GM18519 (cell line): ENCODE results near the gene OR4A16.

Experiments
- ATAC-seq: cut with Tn5 transposase; IDR thresholded peaks from one replicate; pipeline ENCODE4 v1.9.1; 2021; ENCODE audit warnings: mild to moderate bottlenecking, moderate library complexity; ENCODE audit not compliant: unreplicated experiment, low FRiP score

Gene OR4A16, protein sequence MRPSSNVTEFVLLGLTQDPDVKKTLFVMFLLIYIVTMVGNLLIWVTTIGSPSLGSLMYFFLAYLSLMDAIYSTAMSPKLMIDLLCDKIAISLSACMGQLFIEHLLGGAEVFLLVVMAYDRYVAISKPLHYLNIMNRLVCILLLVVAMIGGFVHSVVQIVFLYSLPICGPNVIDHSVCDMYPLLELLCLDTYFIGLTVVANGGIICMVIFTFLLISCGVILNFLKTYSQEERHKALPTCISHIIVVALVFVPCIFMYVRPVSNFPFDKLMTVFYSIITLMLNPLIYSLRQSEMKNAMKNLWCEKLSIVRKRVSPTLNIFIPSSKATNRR

DNA sequence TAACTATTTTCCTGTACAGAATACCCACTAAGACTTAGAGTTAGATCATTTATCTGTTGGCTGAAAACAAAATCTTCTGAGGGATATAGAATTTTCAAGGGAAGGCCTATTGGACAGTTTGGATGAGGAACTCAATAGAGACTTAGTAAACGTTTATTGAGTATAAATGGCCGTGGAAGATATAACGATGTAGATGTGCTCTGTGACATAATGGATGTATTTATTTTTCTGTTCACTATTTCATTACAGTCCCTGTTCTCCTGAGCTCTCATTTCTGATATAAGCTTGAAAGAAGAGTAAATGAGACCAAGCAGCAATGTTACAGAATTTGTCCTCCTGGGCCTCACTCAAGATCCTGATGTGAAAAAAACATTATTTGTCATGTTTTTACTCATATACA is at the start of gene OR4A16:
Gene OR4A16, plus strand, starts transcription at position 301 of the 400 bp plus-strand sequence. Its CDS starts 0 bp downstream, at position 301.
- ATAC-seq: no peak

DNA sequence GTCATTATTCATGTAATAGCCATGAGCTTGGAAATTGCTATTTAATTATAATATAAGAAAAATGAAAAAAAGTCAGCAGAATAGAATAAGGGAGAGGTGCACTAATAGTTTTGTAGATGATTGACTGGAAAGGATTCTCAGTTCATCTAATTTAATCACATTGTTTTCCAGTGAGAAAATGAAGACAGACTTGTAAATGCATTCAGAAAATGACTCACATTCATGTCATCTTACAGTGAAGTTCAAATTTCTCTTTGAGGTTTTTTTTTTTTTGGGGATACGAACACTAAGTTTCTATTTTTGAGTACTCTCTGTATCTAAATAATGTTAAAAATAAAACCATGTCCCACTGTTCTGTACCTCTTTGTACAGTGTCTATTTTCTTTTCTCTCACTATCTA is 18.5 kb upstream of the OR4A16 start:
- ATAC-seq: no peak

DNA sequence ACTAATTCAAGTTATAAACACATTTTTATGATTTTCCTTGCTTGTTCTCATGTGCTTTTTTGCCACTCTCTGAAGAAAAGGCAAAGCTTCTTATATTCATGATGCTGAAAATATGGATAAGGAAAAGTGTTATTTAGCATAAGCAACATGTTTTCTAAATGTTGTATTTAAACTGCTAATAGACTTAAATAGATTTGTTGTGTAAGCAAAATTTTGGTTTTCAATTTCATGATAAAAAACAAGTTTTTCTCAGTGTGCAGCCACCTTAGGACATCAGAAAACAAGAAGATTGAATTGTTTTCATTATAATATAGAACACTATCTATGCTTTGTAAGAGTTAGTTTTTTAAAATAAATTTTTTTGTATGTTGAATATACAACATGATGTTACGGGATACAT is 2.3 kb downstream of the OR4A16 start:
- ATAC-seq: no peak

DNA sequence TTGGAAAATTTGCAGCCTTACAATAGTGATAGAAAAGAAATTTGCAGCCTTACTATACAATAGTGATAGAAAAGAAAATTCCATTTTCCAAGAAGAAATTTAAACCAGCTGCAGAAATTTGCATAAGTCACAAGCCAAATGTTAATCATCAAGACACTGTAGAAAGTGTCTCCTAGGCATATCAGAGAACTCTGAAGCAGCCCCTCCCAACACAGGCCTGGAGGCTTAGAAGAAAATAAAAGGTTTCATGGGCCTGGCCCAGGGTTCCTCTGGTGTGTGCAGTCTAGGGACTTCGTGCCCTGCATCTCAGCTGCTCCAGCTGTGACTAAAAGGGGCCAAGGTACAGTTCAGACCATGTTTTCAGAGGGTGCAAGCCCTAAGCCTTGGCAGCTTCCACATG is 6.0 kb downstream of the OR4A16 start:
- ATAC-seq: no peak

DNA sequence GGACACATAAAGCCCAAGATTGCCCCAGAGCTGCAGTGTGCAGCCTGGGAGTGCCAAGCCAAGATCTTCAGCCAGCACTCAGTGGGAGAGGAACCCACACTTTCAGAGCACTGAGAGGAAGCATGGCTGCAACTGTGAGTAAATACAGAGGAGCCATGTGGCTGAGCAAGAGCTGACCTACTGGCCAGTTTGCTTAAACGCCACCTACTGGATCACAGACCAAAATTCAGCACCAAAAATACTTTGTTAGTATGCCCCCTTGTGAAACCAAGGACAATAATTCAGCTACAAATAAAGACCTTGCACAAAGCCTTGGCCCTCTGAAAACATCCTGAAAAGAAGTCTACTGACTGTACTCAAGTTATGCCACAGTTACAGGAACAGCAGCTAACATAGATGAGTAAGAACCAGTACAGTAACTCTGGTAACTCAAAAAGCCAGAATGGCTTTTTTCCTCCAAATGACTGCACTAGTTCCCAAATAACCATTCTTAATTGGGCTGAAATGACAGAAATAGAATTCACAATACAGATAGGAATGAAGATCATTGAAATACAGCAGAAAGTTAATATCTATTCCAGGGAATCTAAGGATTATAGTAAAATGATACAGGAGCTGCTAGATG is 14.7 kb downstream of the OR4A16 start:
- ATAC-seq: no peak

DNA sequence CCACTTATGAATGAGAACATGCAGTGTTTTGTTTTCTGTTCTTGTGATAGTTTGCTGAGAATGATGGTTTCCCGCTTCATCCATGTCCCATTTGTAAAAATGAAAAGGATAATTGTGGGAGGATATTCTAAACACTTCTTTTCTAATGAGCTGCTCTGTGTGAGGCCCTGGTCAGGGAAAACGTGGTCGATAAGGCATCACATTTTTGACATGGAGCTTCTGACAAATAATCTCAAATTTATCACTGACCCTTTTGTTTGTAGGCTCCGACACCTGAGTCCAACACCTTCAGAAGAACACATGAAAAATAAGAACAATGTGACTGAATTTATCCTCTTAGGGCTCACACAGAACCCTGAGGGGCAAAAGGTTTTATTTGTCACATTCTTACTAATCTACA is 24.7 kb downstream of the OR4A16 start, which contains the start of gene OR4A15:
Gene OR4A15, plus strand, starts transcription at position 301 of the 400 bp plus-strand sequence. Its CDS starts 0 bp downstream, at position 301.
- ATAC-seq: no peak
